Stimulated activated naive CD8-positive, alpha-beta T cell treated with anti-CD3 and anti-CD28 coated beads, Interleukin-15, Interleukin-2, amounts not matched to agents 100 U/mL and 50 U/mL, for 24 hours (primary cell): ENCODE results near the gene YBX1.

Experiments used
- ATAC-seq: fragments of 150-1000 bp; cut with Tn5 transposase; one replicate; pipeline ENCODE4 v1.10.0; 2021
- DNase-seq: peaks from one replicate; pipeline ENCODE4 v3.0.0; 2021

YBX1 gene

DNA sequence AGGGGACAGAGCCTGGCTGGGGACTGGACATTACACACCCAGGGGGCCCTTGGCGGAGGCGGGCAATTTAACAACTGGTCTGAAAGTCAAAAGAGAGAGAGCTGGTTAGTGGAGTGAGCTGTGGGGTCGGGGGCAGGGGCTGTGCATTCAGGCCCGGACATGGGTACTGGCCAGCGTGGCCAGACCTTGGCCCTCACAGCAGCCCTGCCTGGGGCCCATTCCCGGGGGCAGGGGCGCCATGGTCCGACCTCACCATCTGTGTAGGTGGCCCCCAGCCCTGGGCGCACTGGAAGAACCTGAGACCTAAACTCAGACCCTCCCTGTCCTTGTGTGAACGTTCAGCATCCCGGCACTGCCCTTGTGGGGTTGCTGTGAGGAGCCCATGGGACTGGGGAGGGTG is 52.8 kb downstream of the YBX1 start:
- DNase-seq (no peak), ATAC-seq (no peak)

DNA sequence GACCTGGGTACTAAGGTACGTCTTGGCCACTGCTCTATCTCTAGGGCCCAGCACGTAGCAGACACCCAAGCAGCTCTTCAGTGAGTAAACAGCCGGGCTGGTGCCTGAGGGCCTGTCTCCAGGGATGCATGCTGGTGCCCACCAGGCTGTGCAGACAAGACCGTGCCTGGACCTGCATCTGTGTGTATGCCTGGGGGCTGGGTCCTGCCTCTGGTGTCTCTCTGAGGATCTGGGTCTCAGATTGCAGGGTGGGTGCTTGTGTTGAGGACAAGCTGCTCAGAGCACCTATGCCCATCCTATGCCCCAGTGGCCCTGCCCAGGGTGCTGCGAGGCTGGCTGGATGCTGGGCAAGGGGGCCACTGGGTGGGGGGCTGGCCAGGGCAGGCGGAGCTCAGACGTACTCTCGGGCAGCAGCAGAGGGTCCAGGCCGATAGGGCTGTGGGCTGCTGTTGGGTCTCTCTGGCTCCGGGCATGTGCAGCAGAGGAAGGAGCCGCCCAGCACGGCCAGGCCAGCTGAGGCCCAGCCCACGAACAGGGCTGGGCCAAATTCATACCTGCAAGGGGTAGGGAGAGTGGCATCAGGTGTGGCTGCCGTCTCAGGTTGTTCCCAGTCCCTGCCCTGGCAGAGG is 53.4 kb downstream of the YBX1 start:
- DNase-seq (no peak), ATAC-seq (no peak)

DNA sequence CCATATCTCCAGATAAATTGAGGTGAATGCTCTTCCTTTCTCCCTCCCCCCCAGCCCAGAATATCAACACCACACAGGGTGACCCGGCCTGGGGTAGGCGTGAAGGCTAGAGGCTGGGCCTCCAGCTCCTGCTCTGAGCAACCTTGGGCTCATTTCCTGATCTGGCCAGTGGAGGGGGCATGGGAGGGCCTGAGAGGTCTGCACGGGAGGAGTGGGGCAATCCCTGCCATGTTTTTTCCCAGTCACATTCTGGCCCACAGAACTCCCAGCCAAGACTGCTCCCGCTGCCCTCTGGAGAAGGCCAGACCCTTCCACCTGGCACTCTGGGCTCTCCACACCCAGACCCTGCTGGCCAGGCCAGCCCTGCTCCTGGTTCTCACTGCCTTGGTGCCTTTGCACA is 53.9 kb downstream of the YBX1 start:
- DNase-seq: no peak

DNA sequence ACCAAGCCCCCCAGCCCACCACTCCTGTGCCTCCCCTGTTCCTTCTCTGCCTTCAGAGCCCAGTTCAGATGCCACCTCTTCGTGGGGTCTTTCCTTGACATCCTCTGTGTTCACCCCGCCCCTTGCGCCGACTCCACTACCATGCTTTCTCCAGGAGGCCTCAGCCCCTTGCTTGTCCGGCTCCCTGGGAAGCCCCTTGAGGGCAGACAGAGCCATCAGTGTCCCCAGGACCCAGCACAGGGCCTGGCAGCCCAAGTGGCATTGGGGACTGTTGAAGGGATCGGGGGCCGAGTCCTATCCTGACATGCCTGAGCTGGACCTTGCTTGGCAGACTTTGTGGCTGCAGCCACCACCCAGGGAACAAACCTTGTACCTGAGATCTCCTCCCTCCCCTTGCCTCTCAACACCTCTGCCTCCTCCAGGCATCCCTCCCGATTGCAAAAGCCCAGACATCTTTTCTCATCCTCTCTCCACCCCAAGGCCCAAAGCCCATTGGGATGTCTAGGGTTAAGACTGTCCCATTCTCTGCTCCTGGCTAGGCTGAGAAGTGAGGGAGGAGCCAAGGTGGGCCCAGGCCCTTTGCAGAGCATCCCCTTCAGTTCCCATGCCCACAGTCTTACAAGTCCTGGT is 54.5 kb downstream of the YBX1 start:
- DNase-seq (no peak), ATAC-seq (no peak)

More for the DNA sequence above, 53.9 kb downstream of the YBX1 start:
- ATAC-seq: no peak

DNA sequence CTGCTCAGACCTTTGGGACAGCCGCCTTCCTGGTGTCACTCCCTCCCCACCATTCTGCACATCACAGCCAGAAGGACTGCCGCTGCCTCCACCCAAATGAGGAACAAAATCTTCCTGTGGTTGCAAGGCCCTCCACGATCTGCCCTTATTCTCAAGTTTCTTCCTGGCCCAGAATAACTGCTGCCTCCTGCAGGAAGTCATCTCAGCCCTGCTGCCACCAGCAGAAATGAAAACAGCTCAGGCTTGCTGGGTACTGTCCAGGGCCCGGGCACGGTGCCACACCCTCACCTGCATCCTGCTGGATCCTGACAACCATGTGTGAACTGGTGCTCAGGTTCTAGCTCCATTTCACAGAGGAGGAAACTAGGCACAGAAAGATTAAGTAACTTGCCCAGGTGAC is 55.0 kb downstream of the YBX1 start:
- ATAC-seq (no peak), DNase-seq (no peak)

DNA sequence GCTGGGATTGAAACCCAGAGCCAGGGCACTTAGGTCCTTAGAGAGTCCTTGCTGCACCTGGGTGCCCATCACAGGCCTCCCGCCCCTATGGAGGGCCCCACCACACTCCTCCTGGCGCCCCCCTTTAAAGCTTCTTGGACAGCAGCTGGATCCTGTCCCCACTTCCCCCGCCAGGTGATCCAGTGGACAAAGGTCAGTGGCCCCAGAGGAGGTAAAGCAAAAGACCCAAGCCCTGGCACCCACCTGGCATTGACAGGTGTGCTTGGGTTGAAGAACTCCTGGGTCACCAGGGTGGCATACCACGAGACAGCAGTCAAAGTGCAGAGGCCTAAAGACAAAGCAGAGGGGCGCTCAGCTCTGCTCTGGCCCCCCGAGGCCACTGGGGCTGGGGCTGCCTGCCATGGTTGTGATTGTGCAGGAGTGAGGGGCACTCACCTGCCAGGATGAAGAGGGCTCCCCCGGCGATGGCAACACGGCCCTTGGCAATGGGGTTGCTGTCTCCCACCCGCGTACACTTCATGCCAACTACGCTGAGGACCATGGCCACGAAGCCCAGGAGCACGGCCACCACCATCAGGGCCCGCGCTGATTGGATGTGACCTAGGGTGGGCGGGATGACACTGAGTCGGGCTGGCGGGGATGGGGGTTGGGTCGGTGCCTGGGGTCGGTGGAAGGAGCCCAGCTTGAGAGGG is 55.9 kb downstream of the YBX1 start:
- DNase-seq (no peak), ATAC-seq (no peak)

DNA sequence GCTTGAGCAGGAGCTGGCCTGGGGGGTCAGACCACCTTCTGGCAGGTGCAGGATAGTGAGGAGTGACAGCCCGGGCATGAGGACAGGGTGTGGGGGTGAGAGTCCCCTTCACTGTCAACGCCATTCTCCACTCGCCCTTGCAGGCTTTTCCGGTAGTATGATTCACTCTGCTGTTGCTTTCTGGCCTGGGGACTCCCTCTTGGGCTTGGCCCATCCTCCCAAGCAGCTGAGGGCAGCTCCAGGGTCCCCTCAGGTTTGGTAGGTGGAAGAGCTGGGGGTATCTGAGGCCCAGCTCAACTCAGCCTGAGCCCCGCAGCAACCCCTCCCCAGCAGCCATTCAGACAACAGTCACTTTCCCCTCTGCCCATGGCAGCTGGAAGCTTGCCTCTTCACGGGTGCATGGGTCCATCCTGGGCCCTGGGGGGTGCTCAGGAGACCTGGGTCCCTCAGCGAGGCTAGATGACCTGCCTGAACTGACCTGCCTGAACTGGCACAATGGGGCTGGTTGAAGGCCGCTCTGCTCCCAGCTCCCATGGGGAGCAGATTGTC is 56.5 kb downstream of the YBX1 start:
- DNase-seq (no peak), ATAC-seq (no peak)

DNA sequence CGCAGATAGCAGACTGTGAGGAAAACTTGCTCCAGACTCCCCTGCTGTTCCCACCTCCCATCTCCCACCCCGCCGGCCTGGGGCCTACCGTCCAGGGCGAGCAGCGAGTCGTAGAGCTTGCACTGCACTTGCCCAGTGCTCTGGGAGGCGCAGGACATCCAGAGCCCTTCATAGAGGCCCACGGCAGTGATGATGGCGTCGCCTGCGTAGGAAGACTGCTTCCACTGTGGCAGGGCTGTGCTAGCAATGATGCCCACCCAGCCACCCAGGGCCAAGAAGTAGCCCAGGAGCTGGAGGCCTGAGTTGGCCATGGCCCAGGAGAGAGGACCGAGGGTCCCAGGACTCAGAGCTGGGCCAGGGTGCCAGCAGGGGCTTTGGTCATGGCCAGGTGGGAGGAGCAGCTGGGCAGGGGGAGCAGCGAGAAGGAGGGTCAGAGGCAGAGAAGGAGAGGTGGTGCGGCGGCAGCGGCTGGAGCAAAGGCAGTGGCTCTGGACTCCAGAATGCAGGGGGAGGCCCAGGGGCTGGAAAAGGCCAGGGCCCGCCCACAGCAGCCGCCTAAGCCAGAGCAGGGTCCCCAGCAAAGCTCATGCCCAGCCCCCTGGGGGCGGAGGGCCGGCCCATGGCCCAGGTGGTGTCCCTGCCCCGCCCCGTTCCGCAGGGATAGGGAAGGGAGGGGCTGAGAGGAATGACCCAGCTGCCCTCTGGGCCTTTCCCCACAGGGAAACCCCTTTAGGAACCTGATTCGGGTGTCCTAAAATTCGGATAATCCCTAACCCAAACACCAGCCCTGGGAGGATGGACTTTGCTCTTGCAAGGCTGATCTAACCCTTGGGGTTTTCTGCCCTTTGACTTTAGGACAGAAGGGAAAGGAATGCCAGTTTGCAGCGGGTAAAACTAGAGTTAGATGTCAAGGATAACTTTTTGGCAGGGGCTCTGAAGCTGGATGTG is 57.8 kb downstream of the YBX1 start, which contains the start of gene CLDN19:
CLDN19 (minus strand) TSS at position 484 of the 948 bp plus-strand sequence; CDS start at position 311, 173 bp downstream.
- no peak for DNase-seq
- no peak for ATAC-seq

DNA sequence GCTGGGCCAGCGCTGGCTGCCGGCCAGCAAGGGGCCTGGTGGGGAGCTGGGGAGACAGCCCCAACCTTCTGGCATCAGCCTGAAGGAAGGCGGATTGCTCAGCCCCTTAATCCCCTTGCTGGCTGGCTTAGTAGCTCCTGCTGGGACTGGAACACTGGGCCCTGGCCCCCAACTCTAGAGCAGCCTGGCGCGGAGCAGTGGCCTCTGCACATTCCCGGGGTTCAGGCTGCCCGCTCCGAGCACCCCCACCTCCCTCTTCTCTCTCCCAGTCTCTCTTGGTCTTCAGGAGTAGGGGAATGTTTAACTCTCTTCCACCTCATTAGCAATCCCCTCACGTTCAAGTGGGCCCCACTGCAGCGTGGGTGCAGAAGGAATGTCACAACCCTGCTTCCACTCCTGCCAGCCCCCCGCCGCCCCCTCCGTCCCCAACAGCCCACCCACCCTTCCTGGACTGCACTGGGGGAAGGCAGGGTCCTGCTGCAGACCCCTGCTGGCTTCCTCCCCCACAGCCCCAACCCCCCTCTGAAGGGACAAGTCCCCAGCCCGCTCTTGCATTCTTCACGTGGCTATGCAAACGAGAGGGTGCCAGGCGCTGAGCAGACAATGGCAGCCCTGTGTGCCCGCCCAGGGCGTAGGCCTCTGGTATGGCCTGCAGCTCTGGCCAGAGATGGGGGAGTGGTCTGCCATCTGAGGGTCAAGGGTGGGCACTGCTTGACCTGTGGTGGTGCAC is 58.8 kb downstream of the YBX1 start:
- no peak for ATAC-seq
- no peak for DNase-seq

DNA sequence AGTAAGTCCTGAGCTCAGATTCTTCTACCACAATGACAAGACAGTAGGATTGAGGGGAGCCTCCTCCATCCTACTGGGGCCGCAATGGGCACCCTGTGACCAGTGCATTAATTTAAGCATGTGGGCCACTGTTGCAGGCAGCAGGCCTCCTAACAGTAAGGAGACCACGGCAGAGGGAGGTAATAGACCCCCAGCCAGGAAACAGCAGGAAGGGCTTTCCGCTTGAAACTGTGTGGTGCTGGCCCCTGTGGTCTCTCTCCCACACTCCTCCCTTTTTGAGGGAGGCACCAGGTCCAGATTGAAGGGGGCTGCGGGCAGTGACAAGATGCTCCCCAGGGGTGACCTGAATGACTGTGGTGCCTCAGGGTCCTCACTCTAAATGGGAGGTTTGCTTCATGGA is 59.5 kb downstream of the YBX1 start:
- ATAC-seq (no peak), DNase-seq (no peak)

DNA sequence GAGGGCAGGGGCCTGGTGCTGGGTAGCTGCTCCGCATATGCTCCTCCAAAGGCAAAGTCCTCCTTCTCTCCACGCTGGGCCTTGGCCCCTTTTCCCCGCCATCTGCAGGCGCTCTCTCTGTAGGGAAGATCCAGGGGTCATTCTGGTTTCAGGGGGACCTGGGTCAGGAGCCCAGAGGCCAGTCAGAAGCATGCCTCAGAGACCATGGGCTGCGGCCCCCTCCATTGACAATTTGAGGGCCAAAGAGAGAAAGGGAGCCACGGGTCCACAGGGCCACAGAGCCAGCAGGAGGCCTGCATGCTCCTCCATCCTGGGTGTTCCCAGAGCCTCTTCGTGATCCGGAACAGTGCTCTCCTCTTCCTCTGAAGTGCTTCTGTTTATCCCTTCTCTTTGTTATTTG is 59.9 kb downstream of the YBX1 start:
- DNase-seq (no peak), ATAC-seq (no peak)

DNA sequence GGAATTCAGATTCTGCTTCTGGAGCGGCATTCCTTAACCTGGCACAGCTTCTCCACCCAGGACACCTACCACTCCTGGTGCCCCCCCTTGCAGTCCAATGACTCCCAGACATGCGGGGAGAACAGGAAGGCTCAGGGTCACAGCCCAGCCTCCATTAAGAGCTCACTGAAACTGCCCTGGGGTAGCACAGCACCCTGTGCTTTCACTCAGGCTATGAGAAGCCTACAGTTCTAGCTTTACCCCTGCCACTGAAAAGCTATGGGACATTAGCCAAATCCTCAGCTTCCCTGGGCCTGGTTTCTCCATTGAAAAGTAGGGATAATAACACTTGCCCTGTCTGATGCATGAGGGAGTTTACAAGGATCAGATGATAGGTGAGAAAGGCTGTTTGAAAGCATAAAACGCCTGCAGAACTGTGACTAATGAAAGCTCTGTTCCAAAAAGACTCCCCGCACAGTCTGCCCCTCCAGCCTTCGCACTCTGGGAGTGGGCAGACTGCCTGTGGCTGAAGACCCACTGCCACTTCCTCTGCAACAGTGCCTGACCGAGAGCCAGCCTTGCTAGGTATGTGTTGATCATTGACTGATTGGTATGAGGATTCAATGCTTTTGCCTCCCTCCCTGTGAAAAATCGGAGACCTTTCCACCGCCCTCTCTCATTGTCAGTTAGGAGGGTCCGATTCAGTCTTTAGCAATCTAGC is 60.5 kb downstream of the YBX1 start:
- ATAC-seq: no peak
- no peak for DNase-seq

DNA sequence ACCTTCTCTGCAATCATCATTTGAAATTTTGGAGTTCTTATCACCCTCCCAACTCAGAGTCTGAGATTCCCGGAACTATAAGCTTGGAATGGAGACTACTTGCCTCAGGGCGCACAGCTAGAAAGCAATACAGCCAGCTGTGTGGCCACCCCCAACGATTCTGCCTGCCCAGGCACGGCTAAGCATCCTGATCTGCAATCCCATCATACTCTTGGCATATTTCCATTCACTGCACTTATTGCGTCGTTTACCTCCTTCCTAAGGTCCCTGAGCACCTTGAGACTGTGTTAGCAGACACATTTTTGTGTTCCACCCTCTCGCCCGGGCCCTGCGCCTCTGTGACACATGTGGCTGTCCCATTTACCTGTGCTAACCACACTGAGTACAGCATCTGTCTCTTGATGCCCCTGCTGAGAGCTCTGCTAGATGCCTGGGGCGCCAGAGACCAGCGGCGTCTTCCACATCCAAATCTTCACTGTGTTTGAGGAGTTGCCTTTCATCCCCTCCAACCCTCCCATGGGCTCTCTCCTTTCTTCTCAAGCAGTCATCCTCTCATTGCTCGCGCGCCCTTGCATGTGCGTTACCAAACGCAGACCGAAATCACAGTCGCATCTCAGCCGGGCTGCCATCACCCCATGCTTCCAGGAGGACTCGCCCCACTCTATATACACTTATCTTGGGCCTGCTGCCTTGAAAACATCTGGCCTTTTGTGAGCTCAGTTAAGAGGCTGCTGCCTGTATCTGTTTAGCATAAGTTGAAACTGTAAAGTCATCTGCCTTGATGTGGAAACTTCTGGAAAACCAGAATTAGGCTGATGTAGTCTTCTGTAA is 61.3 kb downstream of the YBX1 start:
- ATAC-seq: no peak
- DNase-seq: no peak

DNA sequence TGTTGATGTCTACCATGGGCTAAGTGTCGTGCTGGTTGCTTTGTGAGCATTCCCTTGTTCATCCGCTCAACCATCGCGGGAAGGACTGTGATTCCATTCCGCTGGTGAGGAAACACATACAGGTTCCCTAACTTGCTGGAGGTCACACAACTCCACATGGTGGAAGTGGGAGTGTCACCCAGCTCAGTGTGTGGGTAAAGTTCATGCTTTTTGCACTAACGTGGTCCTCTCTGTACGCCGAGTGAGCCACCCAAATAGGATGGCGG is 61.9 kb downstream of the YBX1 start:
- DNase-seq: no peak
- ATAC-seq: no peak

DNA sequence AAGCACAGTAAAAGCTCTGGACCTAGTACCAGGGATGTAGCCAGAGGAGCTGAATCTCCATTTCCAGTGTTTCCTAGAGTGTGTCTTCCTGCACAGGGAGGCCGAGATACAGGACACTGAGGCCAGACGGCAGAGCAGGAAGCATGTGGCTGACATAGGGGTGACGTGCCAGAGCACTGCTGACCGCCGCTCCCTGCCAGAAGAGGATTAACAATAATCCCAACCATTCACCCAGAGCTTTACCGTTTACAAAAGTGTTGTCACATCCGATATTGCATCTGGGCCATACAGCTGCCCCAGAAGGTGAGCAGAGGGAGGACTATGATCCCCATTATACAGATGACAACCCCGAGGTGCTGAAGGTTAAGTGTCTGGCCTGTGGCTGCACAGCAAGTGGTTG is 63.6 kb downstream of the YBX1 start:
- DNase-seq (no peak), ATAC-seq (no peak)

DNA sequence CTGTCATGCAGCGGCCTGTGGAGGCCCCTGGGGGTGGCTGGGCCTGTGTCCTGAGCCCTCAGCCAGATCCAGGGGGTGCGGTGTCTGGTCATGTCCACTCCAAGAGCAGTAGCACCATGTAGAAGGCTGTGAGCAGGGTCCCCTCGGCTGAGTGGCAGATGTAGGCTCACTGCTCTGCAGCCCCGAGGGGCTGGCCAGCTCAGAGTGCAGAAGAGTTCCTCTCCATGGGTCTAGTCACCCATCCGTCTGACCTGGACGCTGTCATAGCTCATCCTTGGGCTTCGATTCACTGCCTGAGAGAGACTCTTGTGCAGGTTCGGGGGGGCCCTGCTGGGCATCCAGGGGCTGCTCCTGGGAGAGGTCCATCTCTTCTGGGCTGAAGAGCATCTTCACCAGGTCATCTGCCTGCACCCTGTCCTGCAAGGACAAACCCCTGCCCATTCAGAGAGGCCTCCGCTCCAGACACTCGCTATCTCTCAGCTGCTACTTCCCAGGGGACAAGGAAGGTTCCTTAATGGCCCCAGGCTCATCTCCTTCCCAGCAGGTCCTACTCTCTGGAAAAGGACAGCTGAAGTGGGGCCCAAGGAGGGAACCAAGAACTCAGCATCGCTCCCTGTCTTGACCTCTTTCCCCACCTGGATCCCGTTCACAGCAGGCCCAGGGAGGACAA is 64.4 kb downstream of the YBX1 start:
- no peak for DNase-seq
- no peak for ATAC-seq

DNA sequence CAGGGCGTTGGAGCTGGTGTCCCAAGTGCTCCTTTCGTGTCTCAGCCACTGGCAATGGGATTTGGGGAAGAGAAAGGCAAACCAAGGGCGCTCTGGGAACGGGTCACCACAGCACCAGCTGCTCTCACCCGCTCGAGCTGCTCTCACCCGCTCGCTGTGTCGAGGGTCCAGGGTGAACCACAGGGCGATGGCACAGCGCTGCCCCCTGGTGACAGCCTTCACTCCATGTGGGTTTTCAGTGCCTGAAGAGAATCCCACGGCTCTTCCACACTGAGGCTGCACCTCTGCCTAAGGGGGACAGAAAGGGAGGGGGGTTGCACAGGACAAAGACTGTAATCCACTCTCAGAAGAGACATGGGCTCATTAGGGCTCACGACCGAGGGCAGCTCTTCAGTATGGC is 64.9 kb downstream of the YBX1 start:
- ATAC-seq (no peak), DNase-seq (peak; percentile 60)

DNA sequence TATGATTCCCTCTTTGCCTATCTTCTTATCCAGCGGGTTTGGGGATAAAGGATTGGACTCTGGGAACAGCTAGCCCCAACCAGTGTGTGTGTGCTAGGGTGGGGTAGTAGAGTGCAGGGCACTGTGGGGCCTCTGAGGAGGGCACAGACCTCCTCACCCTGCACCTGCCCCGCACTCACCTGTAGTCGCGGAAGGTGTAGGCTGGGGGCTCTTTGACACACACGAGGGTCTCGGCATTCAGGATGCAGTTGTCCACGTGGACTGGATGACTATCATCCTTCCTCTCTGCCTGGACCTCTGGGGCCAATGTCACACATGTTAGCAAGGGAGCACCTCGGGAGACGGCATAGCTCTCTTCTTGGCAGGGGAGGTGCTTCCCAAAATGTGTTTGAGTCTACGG is 65.8 kb downstream of the YBX1 start:
- DNase-seq: no peak
- peak; percentile 31 for ATAC-seq
